Stimulated activated naive CD4-positive, alpha-beta T cell treated with Interleukin-2 at 50 U/mL for 16 hours (primary cell): ENCODE results near the gene DFFB.

Source experiments
- DNase-seq: peaks from one replicate; lab custom pipeline; 2025; lab: John Stamatoyannopoulos, UW

DFFB gene

DNA sequence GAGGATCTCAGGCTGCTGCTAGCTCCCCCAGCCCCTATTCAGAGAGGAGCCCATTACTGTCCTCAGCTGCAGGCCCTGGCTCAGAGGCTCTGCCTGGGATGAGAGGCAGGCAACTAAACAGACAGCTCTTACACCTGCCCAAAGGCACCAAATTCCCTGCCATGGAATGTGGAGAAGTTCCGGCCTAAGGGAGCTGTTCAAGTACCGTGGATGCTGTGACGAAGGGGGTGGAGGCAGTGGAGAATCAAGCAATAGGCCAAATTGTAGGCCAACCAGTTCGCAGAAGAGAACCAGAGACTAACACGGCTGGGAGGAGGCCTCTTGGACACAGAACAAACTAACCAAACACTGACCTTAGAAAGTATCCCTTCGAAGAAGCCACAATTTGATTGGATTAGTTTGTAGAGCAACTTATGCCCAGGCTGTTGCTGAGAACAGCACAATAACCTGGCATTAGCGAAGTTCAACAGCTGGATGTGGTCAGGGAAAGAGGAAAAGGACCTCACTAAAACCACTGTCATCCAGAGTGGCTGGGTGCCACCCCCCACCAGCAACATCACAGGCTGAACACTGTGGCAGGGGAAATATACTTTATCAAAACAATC is 39.2 kb downstream of the DFFB start:
- no peak for DNase-seq

DNA sequence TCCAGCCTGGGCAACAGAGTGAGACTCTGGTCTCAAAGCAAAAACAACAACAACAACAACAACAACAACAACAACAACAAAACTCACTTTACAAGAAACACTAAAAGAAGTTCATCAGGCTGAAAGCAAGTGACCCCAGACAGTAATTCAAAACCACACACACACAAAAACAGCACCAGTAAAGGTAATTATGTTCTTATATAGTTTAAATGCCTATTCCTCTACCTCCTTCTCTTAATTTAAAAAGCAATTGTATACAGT is 41.1 kb downstream of the DFFB start:
- no peak for DNase-seq

- DNase-seq, result no peak
Measured at GRCh38 chr1:3898994-3899753, 41.9 kb downstream of the DFFB start.

GRCh38 chr1:3899754-3900149 is 42.5 kb downstream of the DFFB start:
- no peak for DNase-seq

- peak; percentile 97 for DNase-seq
Measured at GRCh38 chr1:3900150-3900968, 43.1 kb downstream of the DFFB start, which contains the start of gene C1orf174. TSS of gene C1orf174 (minus strand) at chr1:3900272. CDS start at chr1:3900186, 86 bp downstream.

GRCh38 chr1:3900969-3901529 is 43.8 kb downstream of the DFFB start:
- peak; percentile 82 for DNase-seq

GRCh38 chr1:3902111-3902511 is 44.8 kb downstream of the DFFB start:
- DNase-seq, result no peak

GRCh38 chr1:3902571-3903091 is 45.4 kb downstream of the DFFB start:
- peak; percentile 10 for DNase-seq

GRCh38 chr1:3903141-3904005 is 46.1 kb downstream of the DFFB start:
- no peak for DNase-seq

DNA sequence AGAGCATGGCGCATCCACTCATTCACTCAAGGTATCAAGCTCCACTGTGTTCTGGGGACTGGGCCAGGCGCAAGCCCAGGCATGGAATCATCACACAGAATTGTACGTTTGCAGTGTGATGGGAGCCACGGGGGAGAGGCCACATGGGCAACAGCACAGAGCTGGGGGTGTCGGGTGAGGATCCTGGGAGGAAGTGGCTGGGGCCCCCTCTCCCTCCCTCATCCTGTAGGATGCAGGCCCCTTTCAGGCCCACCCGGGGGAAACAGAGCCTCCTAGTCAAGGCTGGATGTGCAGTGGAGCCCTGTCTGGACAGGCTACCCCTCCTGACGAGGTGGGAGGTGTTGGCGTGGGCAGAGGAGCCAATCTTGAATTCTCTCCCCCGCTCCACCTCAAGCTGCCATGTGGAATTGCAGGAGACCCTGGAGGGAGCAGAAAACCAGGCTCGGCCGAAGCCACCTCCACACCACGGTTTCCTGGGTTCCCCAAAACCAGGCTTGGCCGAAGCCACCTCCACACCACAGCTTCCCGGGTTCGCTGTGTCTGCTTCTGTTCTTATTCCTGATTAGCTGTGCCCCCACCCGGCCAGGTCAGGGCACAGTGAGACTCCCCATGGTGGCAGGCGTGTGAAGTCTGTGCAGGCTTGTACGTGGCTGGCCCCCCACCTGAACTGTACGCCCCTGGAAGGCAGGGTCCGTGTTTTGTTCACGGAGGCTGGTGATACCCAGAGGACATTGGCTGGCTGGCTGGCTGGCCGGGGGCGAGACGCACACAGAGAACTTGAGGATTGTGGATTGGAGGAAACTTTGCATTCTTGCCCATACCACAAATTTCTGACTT is 46.9 kb downstream of the DFFB start:
- DNase-seq, result no peak

DNA sequence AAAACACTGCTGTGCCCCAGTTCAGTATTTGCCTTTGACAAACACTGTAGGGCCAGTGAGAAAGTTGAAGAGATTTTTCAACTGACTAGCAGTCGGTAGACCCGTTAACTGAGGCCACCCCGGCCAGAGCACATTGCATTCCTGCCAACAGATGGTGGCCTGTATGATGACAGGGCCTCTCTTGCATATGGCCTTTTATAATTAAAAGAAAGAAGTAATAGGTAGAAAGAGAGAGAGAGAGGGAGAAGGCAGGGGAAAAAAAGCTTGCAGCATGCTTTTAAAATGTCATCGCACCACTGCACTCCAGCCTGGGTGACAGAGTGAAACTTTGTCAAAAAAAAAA is 47.5 kb downstream of the DFFB start:
- DNase-seq, result no peak

DNA sequence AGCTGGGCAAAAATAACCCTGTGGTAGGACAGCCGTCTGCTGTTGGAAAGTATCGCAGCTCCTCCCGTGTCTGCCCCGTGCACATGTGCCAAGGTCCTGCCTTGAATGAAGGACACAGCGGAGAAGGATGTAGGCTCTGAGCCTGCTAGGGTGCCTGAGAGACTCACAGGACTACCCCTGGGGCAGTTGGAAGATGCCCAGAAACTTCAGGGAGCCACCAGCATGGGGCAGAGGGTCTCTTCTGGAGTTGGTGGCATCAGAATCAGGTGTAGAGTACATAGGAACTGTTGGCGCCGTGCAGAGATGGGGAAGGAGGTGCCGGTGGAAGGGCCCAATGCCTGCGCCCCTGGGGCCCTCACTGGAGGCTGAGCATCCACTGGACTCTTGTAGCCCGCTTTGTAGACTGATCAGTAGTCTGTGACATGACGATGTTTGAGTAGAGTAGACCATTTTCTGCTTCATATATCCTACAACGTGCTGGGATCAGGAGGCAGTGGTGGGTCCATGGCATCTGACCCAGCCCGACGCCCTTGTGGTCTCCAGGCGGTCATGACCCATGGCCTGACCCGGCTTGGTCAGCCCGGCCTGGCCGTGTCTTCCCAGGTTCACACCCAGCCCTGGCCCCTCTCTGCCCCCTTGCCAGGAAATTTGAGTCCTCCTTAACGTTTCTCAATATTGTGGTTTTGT is 48.1 kb downstream of the DFFB start:
- no peak for DNase-seq

DNA sequence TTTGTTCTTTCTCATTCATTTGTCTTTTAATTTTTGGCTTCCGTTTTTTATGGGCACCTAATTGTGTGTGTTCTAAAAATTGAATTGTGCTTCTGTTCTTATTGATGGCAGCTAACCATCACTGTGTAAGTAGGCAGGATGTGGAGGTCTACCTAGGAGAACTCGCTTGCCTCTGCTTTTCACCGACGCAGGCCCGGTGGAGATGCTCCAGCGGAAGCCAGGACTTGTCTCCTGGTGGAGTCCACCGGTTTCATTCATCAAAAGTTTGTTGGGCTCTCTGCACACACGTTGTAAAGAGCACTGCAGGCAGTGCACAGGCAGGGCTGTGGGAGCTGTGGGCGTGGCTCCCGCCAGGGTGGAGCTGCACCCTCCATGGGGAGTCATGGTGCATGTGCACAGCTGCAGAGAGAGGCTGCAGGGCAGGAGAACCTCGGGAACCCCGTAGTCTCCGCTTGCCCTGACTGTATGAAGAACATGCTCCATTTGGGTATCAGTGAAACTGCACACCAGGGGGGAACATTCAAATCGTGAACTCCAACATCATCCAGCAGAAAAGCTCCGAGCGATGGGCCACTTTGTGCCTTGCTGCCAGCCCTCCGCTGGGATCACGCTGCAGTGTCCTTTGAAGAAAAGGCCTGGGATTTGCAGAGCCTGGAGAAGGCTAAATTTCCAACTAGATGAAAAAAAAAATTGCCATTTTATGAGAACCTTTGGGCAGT is 48.8 kb downstream of the DFFB start:
- no peak for DNase-seq

GRCh38 chr1:3906672-3907020 is 49.4 kb downstream of the DFFB start:
- no peak for DNase-seq

- no peak for DNase-seq
Measured at GRCh38 chr1:3907031-3907534, 49.8 kb downstream of the DFFB start.

- no peak for DNase-seq
Measured at GRCh38 chr1:3907621-3908165, 50.4 kb downstream of the DFFB start.

- DNase-seq, result no peak
Measured at GRCh38 chr1:3908886-3909517, 51.7 kb downstream of the DFFB start.

DNA sequence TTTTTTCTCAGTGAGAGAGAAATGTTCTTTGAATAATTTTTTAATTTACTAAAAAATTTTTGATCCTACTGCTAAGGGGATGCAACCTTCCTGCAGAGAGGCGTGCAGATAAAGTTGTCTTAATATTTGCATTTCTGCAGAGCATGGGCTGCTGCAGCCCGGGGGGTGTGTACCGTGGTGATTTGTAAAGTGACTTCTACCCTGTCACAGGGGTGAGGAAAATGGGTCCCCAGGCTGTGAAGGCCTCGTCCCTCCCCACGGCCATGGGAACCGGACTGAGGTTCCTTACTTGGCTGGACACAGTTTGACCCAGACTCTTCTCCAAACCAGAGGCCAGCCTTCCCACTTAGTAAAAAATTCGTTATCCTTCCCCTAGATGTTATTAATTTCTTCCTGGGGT is 52.3 kb downstream of the DFFB start:
- no peak for DNase-seq
